ENCODE data around the gene TGFA. TPM values are rescaled to one million over a fixed set of nuclear protein-coding genes. Genes with fewer than 3 reads are reported as not detected.

Gene TGFA
- polyA plus RNA-seq, 12 donors, result 0.44 to 3.8 (median 0.97) TPM; not detected in 1

- DNase-seq, result no peak
These were observed 367 bp downstream of the TGFA start for GRCh38 chr2:70553334-70553583.

- no peak for DNase-seq
These were observed 909 bp downstream of the TGFA start for GRCh38 chr2:70552501-70553333.

- no peak for DNase-seq
These were observed 2.5 kb downstream of the TGFA start for GRCh38 chr2:70551167-70551566.

DNA sequence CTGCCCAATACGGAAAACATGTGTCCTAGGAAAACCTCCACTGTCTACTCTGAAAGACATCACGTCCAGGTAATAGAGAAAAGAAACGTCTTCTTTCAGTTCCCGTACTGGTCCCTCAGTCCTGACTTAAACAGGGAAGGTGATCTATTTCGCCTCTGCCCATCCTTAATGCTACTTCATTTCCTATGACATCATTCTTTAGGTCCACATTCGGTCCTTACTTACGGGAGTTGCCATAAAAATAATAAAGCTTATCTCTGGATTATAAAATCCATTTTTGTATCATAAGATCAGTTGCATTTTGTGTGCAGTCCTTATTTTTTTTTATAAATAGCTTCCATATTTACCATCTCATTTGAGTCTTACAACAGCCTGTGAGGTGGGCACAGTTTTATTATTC is 3.7 kb downstream of the TGFA start:
- no peak for DNase-seq

DNA sequence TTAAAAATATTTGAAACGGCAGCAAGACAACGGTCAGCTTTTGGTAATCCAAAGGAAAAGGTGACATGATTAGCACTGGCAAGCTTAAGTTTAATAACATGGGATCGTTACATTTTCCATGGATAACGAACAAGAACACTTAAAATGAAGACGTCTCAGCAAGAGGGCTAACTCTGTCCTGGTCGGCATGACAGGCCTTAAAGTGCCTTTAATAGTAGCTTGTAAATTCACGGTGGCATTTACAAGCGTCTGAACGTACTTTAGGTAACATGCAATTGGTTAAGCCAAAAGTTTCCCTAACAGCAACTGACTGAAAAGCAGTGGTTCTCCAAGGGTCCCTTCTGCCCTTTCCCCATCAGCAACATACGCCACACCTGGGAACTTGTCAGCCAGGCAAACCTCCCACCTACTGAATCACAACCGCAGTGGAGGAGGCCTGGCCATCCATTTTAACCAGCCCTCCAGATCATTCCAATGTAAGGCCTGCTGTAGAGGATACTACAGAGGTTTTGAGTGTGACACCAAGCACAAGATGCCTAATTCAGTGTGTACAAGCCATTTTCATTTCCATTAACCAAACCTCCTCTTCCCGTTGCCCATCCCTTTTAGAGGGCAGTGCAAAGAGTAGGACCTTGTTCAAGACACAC is 4.4 kb downstream of the TGFA start:
- no peak for DNase-seq

GRCh38 chr2:70548233-70548632 is 5.4 kb downstream of the TGFA start:
- DNase-seq, result no peak

GRCh38 chr2:70546885-70547284 is 6.7 kb downstream of the TGFA start:
- DNase-seq, result no peak

DNA sequence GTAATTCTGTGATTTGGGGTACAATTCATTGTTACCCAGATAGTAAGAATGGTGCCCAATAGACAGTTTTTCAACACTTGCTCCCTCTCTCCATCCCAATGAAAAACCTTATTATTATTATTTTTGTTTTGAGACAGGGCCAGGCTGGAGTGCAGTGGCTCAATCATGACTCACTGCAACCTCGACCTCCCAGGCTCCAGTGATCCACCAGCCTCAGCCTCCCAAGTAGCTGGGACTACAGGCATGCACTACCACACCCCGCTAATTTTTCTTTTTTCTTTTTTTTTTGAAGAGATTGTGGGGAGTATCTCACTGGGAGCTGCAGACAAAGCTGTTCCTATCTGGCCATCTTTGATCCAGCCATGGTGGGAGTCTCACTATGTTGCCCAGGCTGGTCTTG is 7.2 kb downstream of the TGFA start:
- DNase-seq, result no peak

DNA sequence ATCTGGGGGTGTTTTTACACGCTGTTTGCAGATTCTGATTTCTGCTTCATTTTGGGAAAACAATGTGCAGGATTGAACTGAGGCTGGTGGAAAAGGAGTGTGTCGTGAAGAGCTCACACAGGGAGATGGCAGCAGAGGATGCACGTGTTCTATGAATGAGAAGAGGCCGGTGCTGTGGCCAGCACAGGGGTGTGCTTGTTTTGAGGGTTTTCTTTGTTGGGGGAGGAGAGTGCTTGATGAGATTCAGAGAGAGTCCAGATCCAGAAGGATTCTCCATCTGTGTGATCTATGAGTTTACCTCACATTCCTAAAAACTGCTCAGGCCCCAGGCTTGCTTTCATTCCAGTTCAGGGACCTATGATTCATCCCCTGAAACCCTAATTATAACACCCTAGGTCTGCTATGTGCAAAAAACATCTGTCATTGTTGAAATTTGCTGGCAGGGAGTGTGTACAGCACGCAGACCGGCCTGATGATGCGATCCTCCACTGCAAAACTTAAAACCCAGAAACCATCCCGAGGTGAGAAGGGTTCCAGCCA is 12.1 kb downstream of the TGFA start:
- DNase-seq, result no peak

DNA sequence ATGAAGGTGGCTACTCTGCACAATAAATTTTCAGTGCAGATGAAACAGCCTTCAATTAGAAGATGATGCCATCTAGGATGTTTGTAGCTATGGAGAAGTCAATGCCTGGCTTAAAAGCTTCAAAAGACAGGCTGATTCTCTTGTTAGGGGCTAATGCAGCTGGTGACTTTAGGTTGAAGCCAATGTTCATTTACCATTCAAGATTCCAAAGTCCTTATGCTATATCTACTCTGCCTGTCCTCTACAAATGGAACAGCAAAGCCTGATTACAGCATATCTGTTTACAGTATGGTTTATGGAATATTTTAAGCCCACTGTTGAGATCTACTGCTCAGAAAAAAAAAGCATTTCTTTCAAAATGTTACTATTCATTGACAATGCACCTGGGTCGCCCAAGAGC is 15.8 kb downstream of the TGFA start:
- no peak for DNase-seq

- DNase-seq, result no peak
These were observed 17.0 kb downstream of the TGFA start for GRCh38 chr2:70536517-70537055.

DNA sequence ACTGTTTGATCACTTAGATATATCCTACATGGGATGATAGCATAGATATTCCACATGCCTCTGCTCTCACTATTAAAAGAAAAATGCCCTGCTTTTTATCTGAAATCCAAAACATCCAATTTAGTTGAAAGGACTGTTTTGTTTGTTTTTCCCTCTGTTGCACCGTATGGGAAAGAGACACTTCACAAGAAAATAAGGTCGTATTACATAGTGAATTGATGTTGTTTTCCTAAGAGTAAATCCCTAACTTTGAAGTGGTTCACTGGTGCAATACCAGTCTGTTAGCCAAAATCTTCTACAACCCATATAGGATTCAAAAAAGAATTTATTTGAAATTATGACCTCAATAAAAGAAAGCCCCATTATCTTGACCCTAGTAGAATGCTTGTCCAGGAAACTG is 18.1 kb downstream of the TGFA start:
- DNase-seq, result no peak

DNA sequence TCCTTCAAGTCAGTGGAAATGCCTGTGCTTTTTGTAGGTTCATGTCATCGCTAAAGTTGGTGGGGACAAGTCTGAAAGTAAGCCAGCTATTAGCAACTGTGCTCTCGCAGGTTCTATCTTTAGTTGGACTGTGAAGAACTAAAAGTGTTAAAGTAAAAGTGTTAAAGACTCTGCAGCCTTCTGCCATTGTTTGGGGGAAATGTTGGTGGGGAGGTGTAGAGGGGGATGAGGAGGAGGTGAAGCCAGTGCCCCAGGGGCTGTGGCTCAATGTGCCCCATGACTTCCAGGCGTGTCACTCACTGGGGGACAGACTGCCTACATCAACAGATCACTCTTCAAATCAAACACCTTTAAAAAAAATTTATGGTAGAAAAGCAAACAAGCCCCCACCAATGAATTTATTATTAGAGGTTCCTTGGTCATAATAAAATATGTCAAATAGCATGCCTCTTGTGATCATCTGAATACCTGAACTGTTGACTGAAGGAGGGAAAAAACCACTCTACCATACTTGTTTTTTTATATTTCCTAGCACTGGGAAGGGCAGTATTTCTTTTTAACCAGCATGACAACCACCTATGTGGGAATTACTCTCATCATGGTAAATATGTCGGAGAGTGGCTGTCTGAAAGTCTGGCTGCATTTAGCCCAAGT is 19.3 kb downstream of the TGFA start:
- DNase-seq, result no peak

DNA sequence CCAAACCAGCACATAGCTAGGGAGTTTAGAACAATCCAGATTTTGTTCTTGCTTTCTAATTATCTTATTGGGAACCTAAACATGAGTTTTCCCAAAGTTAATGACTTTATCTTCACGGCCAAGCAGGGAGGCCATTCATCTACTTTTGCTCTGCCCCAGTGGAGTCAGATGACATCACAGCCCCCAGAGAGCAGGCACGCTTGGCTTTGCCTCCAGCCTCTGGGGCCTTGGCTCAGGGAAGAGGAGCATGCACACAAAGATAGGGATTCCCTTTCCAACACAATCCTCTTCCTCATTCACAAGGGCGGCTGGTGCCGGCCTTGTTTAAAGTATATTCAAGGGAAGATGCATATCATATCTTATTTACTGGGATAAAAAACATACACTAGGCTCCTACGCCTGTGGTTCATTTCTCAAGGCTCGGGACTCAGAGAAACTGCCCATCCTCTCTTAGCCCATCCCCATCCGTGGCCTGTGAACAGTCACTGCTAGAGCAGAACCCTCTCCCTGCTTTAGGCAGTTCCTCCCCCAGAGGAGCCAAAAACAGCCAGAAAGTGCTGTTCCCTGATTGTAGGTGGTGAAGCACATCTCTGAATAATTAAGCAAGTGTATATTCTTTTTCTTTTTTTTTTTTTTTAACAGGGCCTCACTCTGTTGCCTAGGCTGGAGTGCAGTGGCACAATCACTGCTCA is 21.2 kb downstream of the TGFA start:
- DNase-seq, result no peak

GRCh38 chr2:70531419-70532086 is 22.1 kb downstream of the TGFA start:
- DNase-seq, result no peak

- DNase-seq, result no peak
These were observed 24.0 kb downstream of the TGFA start for GRCh38 chr2:70529610-70530009.

- no peak for DNase-seq
These were observed 24.7 kb downstream of the TGFA start for GRCh38 chr2:70528929-70529328.

DNA sequence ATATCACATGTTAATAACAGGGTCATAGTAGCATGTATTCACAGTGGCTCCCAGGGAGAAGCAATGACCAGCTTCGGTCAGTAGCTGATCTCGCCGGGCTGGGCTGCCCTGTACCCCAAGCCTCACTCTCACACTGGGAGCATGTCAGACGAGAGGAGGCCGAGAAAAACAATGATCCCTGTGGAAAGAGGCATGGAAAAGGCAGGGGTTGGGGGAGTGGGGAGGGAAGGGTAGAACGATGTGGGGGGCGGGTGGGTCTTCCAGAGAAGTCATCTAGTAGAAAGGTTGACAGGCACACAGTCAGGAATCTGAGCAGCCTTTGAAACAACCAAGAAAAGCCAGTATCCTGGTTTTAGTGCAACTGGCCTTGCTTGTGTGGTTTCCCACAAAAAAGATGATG is 25.4 kb downstream of the TGFA start:
- DNase-seq, result no peak

GRCh38 chr2:70527447-70528080 is 26.1 kb downstream of the TGFA start:
- DNase-seq, result no peak

DNA sequence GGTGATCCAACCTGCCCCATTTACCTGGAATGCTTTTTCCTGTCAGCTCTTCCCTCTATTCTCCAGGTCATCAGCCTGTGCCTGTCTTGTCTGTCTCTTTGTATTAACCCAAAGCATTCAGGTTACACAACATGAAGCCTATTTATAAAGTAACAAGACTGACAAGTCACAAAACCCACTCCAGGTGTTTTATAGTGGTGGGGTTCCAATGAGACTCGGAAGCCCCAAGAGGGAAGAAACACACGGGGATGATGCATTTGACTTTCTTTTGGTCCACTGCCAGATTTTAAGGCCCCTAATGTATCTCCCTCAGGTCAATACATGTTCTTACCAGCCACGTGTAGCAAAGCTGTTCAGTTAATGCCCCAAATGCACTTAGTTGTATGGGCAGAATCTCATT is 27.5 kb downstream of the TGFA start:
- no peak for DNase-seq

DNA sequence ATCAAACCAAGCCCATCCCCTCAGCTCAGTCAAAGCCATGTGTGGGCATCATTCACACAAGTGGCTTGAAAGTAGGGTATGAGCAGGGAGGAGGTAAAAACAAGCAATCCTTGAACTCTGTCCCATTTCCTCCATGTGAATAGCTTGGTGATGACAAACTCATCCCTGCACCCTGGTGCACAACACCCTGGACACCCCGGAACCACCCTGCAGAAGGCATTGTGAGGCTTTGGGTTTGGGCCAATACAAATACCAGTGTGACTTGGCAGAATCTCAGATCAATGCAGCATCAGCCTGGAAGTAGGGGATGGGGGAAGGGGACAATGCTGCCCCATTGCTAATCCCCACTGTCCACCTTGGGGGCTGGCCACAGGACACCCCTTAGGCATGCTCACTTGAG is 28.6 kb downstream of the TGFA start:
- no peak for DNase-seq
